T-helper 1 cell treated with Interleukin-12 subunit alpha and Interleukin-12 subunit beta and Interleukin-4 antibody, amounts not matched to agents 30 μg/mL and 1 μg/mL, for 36 hours (primary cell): ENCODE results near the gene NDOR1.
A peak's percentile ranks its signal among the peaks of the same experiment; 100 is the strongest.

ENCODE experiments used
- H3K27ac Mint-ChIP-seq: one replicate; pipeline ENCODE4 v1.8.0; 2021; ENCODE audit warnings: mild to moderate bottlenecking, mixed read lengths
- H3K27me3 Mint-ChIP-seq: one replicate; pipeline ENCODE4 v1.8.0; 2021; ENCODE audit warnings: low read depth, mixed read lengths
- H3K36me3 Mint-ChIP-seq: one replicate; pipeline ENCODE4 v1.8.0; 2021; ENCODE audit warnings: low read depth, mixed read lengths
- H3K4me1 Mint-ChIP-seq: one replicate; pipeline ENCODE4 v1.8.0; 2021; ENCODE audit warnings: low read depth, mixed read lengths
- H3K4me3 Mint-ChIP-seq: one replicate; pipeline ENCODE4 v1.8.0; 2021; ENCODE audit warnings: mild to moderate bottlenecking, moderate library complexity, mixed read lengths
- H3K9me3 Mint-ChIP-seq: one replicate; pipeline ENCODE4 v1.8.0; 2021; ENCODE audit warnings: mixed read lengths

NDOR1 gene

GRCh38 chr9:137164370-137165249 is 40.9 kb upstream of the NDOR1 start:
- no peaks in the 10 kb centered on the region for H3K9me3 Mint-ChIP-seq
- no peak overlapping the region for H3K4me3 Mint-ChIP-seq
- H3K4me1 Mint-ChIP-seq, result no peaks in the 10 kb centered on the region
- no peak overlapping the region for H3K27ac Mint-ChIP-seq
- no peaks in the 10 kb centered on the region for H3K36me3 Mint-ChIP-seq
- H3K27me3 Mint-ChIP-seq, result peaks cover 14% of the 10 kb centered on the region

GRCh38 chr9:137165250-137165836 is 40.2 kb upstream of the NDOR1 start:
- Mint-ChIP-seq H3K27ac (no peak overlapping the region), H3K4me1 (no peaks in the 10 kb centered on the region), H3K4me3 (no peak overlapping the region), H3K9me3 (no peaks in the 10 kb centered on the region), H3K36me3 (no peaks in the 10 kb centered on the region), H3K27me3 (peaks cover 14% of the 10 kb centered on the region)

- Mint-ChIP-seq H3K27me3 (peaks cover 21% of the 10 kb centered on the region), H3K4me3 (no peak overlapping the region), H3K4me1 (no peaks in the 10 kb centered on the region), H3K9me3 (no peaks in the 10 kb centered on the region), H3K36me3 (no peaks in the 10 kb centered on the region), H3K27ac (no peak overlapping the region)
These were observed 38.9 kb upstream of the NDOR1 start for GRCh38 chr9:137166380-137167229.

GRCh38 chr9:137167277-137167746 is 38.2 kb upstream of the NDOR1 start:
- Mint-ChIP-seq H3K36me3 (no peaks in the 10 kb centered on the region), H3K27ac (no peak overlapping the region), H3K4me3 (no peak overlapping the region), H3K27me3 (peaks cover 21% of the 10 kb centered on the region), H3K9me3 (no peaks in the 10 kb centered on the region), H3K4me1 (no peaks in the 10 kb centered on the region)

- Mint-ChIP-seq H3K4me1 (no peaks in the 10 kb centered on the region), H3K36me3 (no peaks in the 10 kb centered on the region), H3K27ac (no peak overlapping the region), H3K4me3 (no peak overlapping the region), H3K9me3 (no peaks in the 10 kb centered on the region), H3K27me3 (peaks cover 21% of the 10 kb centered on the region)
These were observed 37.5 kb upstream of the NDOR1 start for GRCh38 chr9:137167747-137168572.

GRCh38 chr9:137168573-137168903 is 37.0 kb upstream of the NDOR1 start:
- peaks cover 27% of the 10 kb centered on the region for H3K27me3 Mint-ChIP-seq
- no peak overlapping the region for H3K4me3 Mint-ChIP-seq
- H3K36me3 Mint-ChIP-seq, result no peaks in the 10 kb centered on the region
- no peak overlapping the region for H3K27ac Mint-ChIP-seq
- H3K9me3 Mint-ChIP-seq, result no peaks in the 10 kb centered on the region
- H3K4me1 Mint-ChIP-seq, result no peaks in the 10 kb centered on the region

GRCh38 chr9:137168904-137169856 is 36.3 kb upstream of the NDOR1 start:
- Mint-ChIP-seq H3K4me1 (no peaks in the 10 kb centered on the region), H3K36me3 (no peaks in the 10 kb centered on the region), H3K4me3 (peak overlapping the region; percentile 28), H3K27ac (peak overlapping the region; percentile 59), H3K27me3 (peaks cover 27% of the 10 kb centered on the region), H3K9me3 (no peaks in the 10 kb centered on the region)

GRCh38 chr9:137169896-137170358 is 35.6 kb upstream of the NDOR1 start, which contains the start of gene LRRC26:
LRRC26 (minus strand) TSS chr9:137170051; CDS start chr9:137169943, 108 bp downstream.
- H3K27ac Mint-ChIP-seq, result peak within 1 kb of the TSS; percentile 59
- H3K27me3 Mint-ChIP-seq, result peaks cover 27% of the 10 kb centered on the region
- H3K9me3 Mint-ChIP-seq, result no peaks in the 10 kb centered on the region
- H3K4me3 Mint-ChIP-seq, result peak within 1 kb of the TSS; percentile 28
- no peaks in the 10 kb centered on the region for H3K4me1 Mint-ChIP-seq
- no peaks in the 10 kb centered on the region for H3K36me3 Mint-ChIP-seq

GRCh38 chr9:137170486-137171148 is 34.9 kb upstream of the NDOR1 start:
- no peaks in the 10 kb centered on the region for H3K4me1 Mint-ChIP-seq
- peaks cover 27% of the 10 kb centered on the region for H3K27me3 Mint-ChIP-seq
- no peaks in the 10 kb centered on the region for H3K36me3 Mint-ChIP-seq
- H3K4me3 Mint-ChIP-seq, result no peak overlapping the region
- no peaks in the 10 kb centered on the region for H3K9me3 Mint-ChIP-seq
- no peak overlapping the region for H3K27ac Mint-ChIP-seq

- Mint-ChIP-seq H3K27ac (no peak overlapping the region), H3K36me3 (no peaks in the 10 kb centered on the region), H3K9me3 (no peaks in the 10 kb centered on the region), H3K4me1 (no peaks in the 10 kb centered on the region), H3K4me3 (no peak overlapping the region), H3K27me3 (peaks cover 26% of the 10 kb centered on the region)
These were observed 34.2 kb upstream of the NDOR1 start for GRCh38 chr9:137171149-137171900.

- Mint-ChIP-seq H3K9me3 (no peaks in the 10 kb centered on the region), H3K27ac (no peak overlapping the region), H3K4me1 (no peaks in the 10 kb centered on the region), H3K4me3 (no peak overlapping the region), H3K27me3 (peaks cover 18% of the 10 kb centered on the region), H3K36me3 (peaks cover 2% of the 10 kb centered on the region)
These were observed 32.4 kb upstream of the NDOR1 start for GRCh38 chr9:137172901-137173795.
